ENCODE measurements around the gene MCFD2. TPM values are rescaled to one million over a fixed set of nuclear protein-coding genes. Genes with fewer than 3 reads are reported as not detected.
A peak's percentile ranks its signal among the peaks of the same experiment; 100 is the strongest.

The MCFD2 gene
- total and polyA plus RNA-seq, 11 donors = 16.1 to 113 (median 63.4) TPM

GRCh38 chr2:46956981-46957531, 41.5 kb upstream of the MCFD2 start:
- TF ChIP-seq, protein P1, sequence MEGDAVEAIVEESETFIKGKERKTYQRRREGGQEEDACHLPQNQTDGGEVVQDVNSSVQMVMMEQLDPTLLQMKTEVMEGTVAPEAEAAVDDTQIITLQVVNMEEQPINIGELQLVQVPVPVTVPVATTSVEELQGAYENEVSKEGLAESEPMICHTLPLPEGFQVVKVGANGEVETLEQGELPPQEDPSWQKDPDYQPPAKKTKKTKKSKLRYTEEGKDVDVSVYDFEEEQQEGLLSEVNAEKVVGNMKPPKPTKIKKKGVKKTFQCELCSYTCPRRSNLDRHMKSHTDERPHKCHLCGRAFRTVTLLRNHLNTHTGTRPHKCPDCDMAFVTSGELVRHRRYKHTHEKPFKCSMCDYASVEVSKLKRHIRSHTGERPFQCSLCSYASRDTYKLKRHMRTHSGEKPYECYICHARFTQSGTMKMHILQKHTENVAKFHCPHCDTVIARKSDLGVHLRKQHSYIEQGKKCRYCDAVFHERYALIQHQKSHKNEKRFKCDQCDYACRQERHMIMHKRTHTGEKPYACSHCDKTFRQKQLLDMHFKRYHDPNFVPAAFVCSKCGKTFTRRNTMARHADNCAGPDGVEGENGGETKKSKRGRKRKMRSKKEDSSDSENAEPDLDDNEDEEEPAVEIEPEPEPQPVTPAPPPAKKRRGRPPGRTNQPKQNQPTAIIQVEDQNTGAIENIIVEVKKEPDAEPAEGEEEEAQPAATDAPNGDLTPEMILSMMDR (IDR thresholded peaks at IDR 0.05) = no peak
- TF ChIP-seq POLR2A (IDR thresholded peaks at IDR 0.05) = no peak
- Histone ChIP-seq H3K4me3 (no peak overlapping the region), H3K4me1 (peaks cover 0 to 23% (median 15%) of the 10 kb centered on the region in 12 donors), H3K36me3 (peaks cover 0 to 87% (median 44%) of the 10 kb centered on the region in 9 donors), H3K27me3 (no peaks in the 10 kb centered on the region), H3K9me3 (no peaks in the 10 kb centered on the region), H3K27ac (no peak overlapping the region)
- intact Hi-C loops (cut with DNase I) = no loop called here
- ATAC-seq (peak in 1 of 4 donors; percentile 36), DNase-seq (peak in 1 of 5 donors; percentile 47)
- WGBS, 4 donors = 64 to 70% (median 69%) methylated on average over 8 to 10 of the region's 10 CpGs

GRCh38 chr2:46955764-46956163, 40.2 kb upstream of the MCFD2 start:
- Histone ChIP-seq H3K4me3 (no peak overlapping the region), H3K27me3 (no peaks in the 10 kb centered on the region), H3K4me1 (peaks cover 0 to 29% (median 15%) of the 10 kb centered on the region in 12 donors), H3K36me3 (peaks cover 0 to 96% (median 55%) of the 10 kb centered on the region in 9 donors), H3K27ac (peak overlapping the region in 10 of 12 donors; percentile 39 to 69 (median 58)), H3K9me3 (no peaks in the 10 kb centered on the region)
- WGBS, 4 donors = 72 to 85% (median 78%) methylated on average over 4 of the region's 4 CpGs
- DNase-seq (no peak), ATAC-seq (peak in 2 of 4 donors; percentile 19 to 30)
- intact Hi-C loops (cut with DNase I) = no loop called here
- TF ChIP-seq POLR2A (IDR thresholded peaks at IDR 0.05) = no peak
- TF ChIP-seq, protein P1 (IDR thresholded peaks at IDR 0.05) = no peak

- Histone ChIP-seq H3K4me1 (peaks cover 0 to 34% (median 15%) of the 10 kb centered on the region in 12 donors), H3K27me3 (no peaks in the 10 kb centered on the region), H3K4me3 (no peak overlapping the region), H3K36me3 (peaks cover 0 to 95% (median 57%) of the 10 kb centered on the region in 9 donors), H3K9me3 (no peaks in the 10 kb centered on the region), H3K27ac (peak overlapping the region in 11 of 12 donors; percentile 31 to 69 (median 55))
- 31 to 40% (median 34%) methylated on average over 9 of the region's 9 CpGs for whole genome bisulfite sequencing, 4 donors
- TF ChIP-seq, protein P1 (IDR thresholded peaks at IDR 0.05) = no peak
- TF ChIP-seq POLR2A (IDR thresholded peaks at IDR 0.05) = no peak
- ATAC-seq (peak; percentile 82 to 92 (median 86)), DNase-seq (peak; percentile 46 to 81 (median 69))
- intact Hi-C loops (cut with DNase I) = no loop called here
Observed at GRCh38 chr2:46954951-46955571, 39.5 kb upstream of the MCFD2 start.

DNA sequence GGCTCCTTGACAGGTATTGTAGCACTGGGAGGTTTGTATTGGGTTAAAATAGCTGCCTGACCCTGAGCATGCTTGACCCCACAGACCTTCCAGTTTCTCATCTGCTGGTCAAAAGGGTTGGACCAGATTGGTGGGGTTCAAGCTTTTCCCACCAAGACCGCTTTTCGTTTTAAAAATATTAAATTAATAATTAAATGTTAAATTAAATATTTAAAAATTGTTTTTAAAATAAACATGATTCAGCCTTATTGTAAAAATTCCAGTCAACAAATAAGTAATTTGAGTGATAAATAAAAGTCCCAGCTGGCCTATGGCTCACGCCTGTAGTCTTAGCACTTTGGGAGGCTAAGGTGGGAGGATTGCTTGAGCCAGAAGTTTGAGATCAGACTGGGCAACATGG, 36.6 kb upstream of the MCFD2 start:
- Histone ChIP-seq H3K9me3 (no peaks in the 10 kb centered on the region), H3K36me3 (peaks cover 0 to 66% (median 32%) of the 10 kb centered on the region in 9 donors), H3K27me3 (no peaks in the 10 kb centered on the region), H3K4me3 (no peak overlapping the region), H3K27ac (no peak overlapping the region), H3K4me1 (peaks cover 0 to 41% (median 15%) of the 10 kb centered on the region in 12 donors)
- TF ChIP-seq, protein P1 (IDR thresholded peaks at IDR 0.05) = no peak
- no peak for TF ChIP-seq POLR2A (IDR thresholded peaks at IDR 0.05)
- WGBS, 4 donors = 95 to 99% (median 98%) methylated on average over 3 of the region's 3 CpGs
- ATAC-seq = no peak
- intact Hi-C loops (cut with DNase I) = no loop called here
- DNase-seq = no peak

Data from heart left ventricle (tissue), 16 donors.